Neural cell (in vitro differentiated cells): ENCODE data around the gene DDX1.

ENCODE experiments used
- EP300 ChIP-seq: fragments of 450-650 bp; conservative IDR thresholded peaks from 2 replicates; pipeline ENCODE4 v1.6.1; 2014; ENCODE audit warnings: antibody characterized with exemption, mild to moderate bottlenecking, moderate library complexity; ENCODE audit not compliant: poor library complexity, severe bottlenecking
- EZH2 ChIP-seq: fragments of 200-600, 300-800 bp; shearing (Covaris generic), sonication (generic); IDR thresholded peaks from 2 replicates; pipeline ENCODE4 v1.6.1; 2014; ENCODE audit warnings: antibody characterized with exemption, low read length, borderline replicate concordance, mild to moderate bottlenecking; ENCODE audit not compliant: insufficient read depth, poor library complexity, severe bottlenecking
- MXI1 ChIP-seq: fragments of 450-650 bp; conservative IDR thresholded peaks from 2 replicates; pipeline ENCODE4 v1.6.1; 2014; ENCODE audit warnings: antibody characterized with exemption, mild to moderate bottlenecking; ENCODE audit not compliant: poor library complexity, severe bottlenecking
- POLR2AphosphoS5 ChIP-seq: IDR thresholded peaks from 2 replicates; pipeline ENCODE4 v1.6.1; 2012
- RAD21 ChIP-seq: fragments of 450-650 bp; conservative IDR thresholded peaks from 2 replicates; pipeline ENCODE4 v1.6.1; 2014; ENCODE audit warnings: antibody characterized with exemption, mild to moderate bottlenecking, moderate library complexity
- SMC3 ChIP-seq: fragments of 450-650 bp; conservative IDR thresholded peaks from 2 replicates; pipeline ENCODE4 v1.6.1; 2014; ENCODE audit warnings: antibody characterized with exemption, mild to moderate bottlenecking, moderate library complexity; ENCODE audit not compliant: poor library complexity
- TAF1 ChIP-seq: IDR thresholded peaks from 2 replicates; pipeline ENCODE4 v1.6.1; 2012; ENCODE audit warnings: low read depth
- TF ChIP-seq, protein P1 (sequence below): fragments of 450-650 bp; IDR thresholded peaks from 2 replicates; pipeline ENCODE4 v1.5.1; 2014; ENCODE audit warnings: antibody characterized with exemption, mild to moderate bottlenecking, moderate library complexity; ENCODE audit not compliant: poor library complexity, severe bottlenecking
- TF ChIP-seq, protein P2 (sequence below): IDR thresholded peaks from 2 replicates; pipeline ENCODE4 v1.6.1; 2012; ENCODE audit warnings: borderline replicate concordance

DNA sequence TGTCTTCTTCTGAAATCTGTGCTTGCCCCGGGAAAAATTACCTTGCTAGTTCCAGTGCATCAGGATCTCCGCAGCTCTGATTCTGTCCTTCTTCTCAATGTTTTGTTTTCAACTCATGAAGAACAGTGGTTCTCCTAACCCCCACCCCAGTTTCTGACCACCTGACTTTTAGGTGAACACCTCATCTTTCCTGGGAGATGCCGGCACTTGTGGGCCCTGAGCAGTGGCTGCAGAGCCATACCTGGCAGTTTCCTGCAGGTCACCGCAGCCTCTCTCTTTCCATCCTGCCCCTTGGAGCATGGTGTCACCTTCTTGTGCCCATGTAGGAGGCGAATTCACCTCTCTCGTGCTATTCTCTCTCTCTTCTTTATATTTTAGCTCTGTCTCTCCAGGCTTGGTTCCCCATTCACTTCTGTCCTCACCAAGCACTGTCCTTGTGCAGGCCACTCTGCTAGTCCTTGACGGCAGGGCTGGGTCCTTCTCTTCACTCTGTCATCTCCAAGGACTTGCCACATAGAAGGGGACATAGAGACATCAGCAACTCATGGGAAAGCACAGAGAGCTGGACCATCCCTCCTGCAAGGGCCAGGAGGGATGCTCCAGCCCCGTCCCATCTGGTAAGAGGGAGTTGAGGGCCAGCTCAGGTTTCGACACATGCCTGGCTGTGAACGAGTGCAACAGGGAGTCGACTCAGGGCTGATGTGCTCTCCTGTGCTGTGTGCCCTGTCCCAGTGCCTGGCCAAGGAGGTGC is 59.1 kb downstream of the DDX1 start:
- TF ChIP-seq, protein P1, sequence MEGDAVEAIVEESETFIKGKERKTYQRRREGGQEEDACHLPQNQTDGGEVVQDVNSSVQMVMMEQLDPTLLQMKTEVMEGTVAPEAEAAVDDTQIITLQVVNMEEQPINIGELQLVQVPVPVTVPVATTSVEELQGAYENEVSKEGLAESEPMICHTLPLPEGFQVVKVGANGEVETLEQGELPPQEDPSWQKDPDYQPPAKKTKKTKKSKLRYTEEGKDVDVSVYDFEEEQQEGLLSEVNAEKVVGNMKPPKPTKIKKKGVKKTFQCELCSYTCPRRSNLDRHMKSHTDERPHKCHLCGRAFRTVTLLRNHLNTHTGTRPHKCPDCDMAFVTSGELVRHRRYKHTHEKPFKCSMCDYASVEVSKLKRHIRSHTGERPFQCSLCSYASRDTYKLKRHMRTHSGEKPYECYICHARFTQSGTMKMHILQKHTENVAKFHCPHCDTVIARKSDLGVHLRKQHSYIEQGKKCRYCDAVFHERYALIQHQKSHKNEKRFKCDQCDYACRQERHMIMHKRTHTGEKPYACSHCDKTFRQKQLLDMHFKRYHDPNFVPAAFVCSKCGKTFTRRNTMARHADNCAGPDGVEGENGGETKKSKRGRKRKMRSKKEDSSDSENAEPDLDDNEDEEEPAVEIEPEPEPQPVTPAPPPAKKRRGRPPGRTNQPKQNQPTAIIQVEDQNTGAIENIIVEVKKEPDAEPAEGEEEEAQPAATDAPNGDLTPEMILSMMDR, result no peak
- TF ChIP-seq EZH2, result no peak
- no peak for TF ChIP-seq RAD21
- no peak for TF ChIP-seq EP300
- TF ChIP-seq, protein P2, sequence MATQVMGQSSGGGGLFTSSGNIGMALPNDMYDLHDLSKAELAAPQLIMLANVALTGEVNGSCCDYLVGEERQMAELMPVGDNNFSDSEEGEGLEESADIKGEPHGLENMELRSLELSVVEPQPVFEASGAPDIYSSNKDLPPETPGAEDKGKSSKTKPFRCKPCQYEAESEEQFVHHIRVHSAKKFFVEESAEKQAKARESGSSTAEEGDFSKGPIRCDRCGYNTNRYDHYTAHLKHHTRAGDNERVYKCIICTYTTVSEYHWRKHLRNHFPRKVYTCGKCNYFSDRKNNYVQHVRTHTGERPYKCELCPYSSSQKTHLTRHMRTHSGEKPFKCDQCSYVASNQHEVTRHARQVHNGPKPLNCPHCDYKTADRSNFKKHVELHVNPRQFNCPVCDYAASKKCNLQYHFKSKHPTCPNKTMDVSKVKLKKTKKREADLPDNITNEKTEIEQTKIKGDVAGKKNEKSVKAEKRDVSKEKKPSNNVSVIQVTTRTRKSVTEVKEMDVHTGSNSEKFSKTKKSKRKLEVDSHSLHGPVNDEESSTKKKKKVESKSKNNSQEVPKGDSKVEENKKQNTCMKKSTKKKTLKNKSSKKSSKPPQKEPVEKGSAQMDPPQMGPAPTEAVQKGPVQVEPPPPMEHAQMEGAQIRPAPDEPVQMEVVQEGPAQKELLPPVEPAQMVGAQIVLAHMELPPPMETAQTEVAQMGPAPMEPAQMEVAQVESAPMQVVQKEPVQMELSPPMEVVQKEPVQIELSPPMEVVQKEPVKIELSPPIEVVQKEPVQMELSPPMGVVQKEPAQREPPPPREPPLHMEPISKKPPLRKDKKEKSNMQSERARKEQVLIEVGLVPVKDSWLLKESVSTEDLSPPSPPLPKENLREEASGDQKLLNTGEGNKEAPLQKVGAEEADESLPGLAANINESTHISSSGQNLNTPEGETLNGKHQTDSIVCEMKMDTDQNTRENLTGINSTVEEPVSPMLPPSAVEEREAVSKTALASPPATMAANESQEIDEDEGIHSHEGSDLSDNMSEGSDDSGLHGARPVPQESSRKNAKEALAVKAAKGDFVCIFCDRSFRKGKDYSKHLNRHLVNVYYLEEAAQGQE, result no peak
- TF ChIP-seq TAF1, result no peak
- TF ChIP-seq MXI1, result no peak
- TF ChIP-seq POLR2AphosphoS5, result no peak
- TF ChIP-seq SMC3, result no peak
